NCI-H1092 (cell line): ENCODE results near the gene OPHN1.
"Not testable (repeated sequence)": the region's sequence is repeated elsewhere in the genome, so short reads cannot be mapped to it uniquely, and the experiment has no call there.

Source experiments
- DNase-seq: peaks from one replicate; lab custom pipeline; 2025; lab: John Stamatoyannopoulos, UW

OPHN1 gene

DNA sequence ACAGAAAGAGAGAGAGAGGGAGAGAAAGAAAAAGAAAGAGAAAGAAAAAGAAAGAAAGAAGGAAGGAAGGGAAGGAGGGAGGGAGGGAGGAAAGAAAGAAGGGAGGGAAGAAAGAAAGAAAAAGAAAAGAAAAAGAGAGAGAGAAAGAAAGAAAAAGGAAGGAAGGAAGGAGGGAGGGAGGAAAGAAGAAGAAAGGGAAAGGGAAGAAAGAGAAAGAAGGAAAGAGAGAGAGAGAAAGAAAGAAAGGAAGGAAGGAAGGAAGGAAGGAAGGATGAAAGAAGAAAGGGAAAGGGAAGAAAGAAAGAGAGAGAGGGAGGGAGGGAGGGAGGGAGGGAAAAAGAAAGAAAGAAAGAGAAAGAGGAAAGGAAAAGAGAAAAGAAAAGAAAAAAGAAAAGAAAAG, 10.8 kb downstream of the OPHN1 start:
- no peak for DNase-seq

DNA sequence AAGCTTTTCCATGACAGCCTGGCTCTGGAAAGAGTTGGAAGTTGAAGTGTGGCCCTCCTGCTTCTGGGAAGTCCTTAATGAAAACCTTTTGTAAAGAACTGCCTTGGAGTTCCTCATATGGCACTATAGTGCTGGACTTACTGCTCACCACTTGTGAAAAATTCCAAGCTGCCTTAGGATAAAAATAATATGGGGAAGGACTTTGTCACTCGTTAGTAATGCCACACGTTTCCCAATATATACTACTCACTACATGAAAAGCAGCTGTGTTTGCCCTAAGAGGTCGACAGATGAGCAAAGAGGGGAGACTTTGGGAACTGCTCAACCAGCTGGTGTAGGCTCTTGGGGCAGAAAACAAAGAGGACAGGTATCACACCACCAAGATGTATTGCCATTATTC, 11.7 kb downstream of the OPHN1 start:
- no peak for DNase-seq

DNA sequence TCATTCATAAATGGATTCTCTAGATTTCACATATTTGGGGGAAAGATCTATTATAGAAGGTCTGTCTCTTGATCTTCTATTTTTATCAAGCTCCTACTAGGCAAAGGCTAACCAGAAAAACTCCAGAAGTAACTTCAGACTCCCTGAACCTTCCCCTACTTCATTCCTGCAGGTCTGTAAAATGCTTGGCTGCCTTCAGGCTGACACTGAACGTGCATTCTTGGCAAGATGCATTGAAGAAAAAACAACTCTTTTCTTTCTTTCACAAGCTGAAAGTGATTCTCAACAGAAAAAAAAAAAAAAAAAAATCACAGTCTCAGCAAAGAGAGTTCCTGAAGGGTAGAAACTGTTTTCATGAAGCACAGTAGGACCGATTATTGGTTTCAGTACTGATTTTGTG, 12.7 kb downstream of the OPHN1 start:
- DNase-seq, result no peak

- no peak for DNase-seq
Measured at GRCh38 chrX:68419975-68420374, 13.3 kb downstream of the OPHN1 start.

DNA sequence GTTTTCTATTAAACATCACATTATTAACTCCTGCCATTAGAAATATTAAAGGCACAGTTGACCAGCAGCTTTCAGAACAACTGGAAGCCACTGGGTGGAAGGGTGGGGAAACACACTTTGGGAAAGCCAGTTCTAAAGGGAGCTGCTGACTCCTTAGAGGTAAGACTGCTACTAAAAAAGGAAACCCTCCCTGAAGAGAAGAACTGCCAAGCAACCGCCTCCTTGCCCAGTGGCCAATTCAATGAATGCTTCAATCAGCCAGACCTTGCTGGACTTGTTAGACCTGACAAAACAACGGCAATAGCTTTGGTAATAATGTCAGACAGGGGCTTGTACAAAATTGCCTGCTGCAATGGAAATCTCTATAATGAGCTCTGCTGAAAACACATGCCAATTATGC, 15.6 kb downstream of the OPHN1 start:
- no peak for DNase-seq

DNA sequence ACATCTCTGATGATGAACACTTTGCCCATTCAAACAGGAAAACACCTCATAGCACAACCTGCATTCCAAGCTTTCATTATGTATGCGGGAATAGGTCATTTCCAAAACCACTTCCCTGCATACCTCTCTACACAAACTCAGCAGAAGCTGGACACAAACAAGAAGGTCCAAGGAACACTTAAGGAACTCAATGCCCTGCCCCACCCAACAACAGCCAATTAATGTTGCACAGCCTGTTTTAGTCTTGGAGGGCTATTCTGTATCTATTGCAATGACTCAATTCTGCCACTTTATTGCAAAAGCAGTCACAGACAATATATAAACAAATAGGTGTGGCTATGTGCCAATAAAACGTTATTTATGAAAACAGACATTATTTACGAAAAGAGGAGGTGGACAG, 16.7 kb downstream of the OPHN1 start:
- no peak for DNase-seq

GRCh38 chrX:68415316-68415715, 18.0 kb downstream of the OPHN1 start:
- no peak for DNase-seq

DNA sequence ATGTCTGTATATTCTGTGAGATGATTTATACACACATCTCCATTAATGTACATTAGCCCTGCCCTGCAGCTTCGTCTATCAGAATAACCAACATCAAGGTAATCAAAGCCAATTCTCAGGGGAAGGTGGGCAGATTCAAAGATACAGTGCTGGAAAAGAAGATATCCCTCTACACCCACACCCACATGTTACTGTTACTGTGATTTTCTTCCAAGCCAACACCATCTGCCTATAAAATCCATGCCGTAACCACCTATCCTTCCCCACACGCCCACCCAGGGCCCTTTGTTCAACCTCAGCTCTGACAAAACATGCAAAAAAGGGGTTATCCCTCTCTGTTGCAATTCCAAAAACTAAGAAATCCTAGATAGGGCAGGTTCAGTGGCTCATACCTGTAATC, 20.0 kb downstream of the OPHN1 start:
- DNase-seq, result no peak

GRCh38 chrX:68411729-68412128, 21.6 kb downstream of the OPHN1 start:
- no peak for DNase-seq

DNA sequence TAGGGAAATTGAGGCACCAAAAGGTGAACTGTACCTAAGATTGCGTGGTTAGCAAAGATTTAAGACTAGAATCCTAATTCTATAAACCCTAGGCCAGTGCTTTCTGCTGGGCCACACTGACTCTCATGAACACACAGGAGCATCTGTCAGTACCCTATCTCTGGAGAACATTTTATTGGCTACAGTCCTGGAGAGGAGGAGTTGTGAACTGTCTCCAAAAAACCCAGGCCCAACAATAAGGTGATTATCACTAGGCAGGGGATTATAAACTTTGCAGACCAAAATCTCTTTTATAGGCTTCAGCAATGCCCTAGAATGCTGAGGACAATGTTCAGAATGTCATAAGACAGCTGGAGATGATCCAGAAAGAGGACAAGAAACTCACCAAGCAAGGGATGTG, 24.1 kb downstream of the OPHN1 start:
- no peak for DNase-seq

DNA sequence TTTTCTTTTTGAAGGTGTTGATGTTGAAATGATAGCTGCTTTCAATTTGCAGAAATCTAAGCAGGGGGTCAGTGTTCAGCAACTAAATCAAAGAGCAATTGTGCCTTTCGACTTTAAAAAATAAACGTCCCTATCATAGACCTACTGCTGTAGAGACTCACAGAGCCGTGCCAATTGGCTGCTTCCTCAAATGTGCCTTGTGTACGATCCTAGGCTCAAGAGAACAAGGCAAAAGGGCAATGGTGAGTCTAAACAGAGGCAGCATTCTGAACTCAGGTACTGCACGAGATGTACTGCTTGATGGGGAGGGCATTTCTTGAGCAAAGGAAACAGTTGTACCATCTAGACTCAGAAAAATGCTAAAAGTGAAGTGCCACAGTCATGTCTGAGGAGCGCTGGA, 29.8 kb downstream of the OPHN1 start:
- DNase-seq, result no peak

DNA sequence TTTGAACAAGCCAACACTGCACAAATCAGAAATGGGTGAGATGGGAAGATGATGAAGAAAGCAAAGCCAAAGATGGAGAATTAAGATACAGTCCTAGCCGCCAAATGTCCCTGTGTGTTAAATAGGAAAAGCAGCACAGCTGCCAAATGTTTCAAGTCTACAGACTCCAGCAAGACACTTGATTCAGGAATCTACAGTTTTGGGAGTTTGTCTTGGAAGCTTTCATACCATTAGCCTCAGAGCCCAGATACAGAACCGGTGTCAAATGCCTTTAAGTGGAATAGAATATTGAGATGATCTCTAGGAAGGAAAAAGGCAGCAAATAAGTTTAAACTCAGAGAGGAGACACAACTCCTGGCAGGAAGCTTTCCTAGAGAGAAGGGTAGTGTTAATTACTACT, 30.3 kb downstream of the OPHN1 start:
- no peak for DNase-seq

DNA sequence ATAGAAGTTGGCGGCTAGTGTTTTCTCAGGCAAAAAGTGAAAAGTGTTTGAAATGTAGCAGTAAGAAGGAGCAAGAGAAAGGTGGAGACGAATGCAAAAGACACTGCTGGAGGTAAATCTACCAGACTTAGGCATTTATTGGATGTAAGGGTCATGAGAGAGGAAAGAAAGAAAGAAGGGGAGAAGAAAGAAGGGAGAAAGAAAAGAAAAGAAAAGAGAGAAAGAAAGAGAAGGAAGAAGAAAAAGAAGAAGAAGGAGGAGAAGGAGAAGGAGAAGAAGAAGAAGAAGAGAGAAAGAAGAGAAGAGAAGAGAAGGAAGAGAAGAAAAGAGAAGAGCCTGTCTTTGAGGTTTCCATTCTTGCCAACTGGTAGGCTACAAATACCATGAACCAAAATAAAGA, 31.2 kb downstream of the OPHN1 start:
- DNase-seq, result no peak

- no peak for DNase-seq
Measured at GRCh38 chrX:68398291-68398690, 35.0 kb downstream of the OPHN1 start.

DNA sequence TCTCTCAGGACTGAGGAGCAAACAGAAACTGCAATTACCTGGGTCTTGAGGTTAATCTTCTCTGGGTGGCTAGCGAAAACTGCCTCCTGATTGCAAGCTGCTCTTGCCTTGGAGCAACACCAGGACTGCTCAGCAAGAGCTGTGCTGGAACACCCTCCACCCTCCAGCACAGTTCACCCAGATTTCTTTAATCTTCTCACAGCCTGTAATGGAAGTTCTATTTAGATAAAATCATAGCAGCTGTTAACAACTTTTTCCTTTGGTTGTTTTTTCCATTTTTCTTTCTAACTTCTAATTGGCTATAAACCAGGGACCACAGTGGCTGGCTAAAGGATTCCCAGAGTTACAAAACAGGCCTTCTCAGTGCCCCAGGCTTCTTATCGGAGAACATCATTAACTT, 36.3 kb downstream of the OPHN1 start:
- no peak for DNase-seq

- not testable (repeated sequence) for DNase-seq
Measured at GRCh38 chrX:68389419-68389960, 43.8 kb downstream of the OPHN1 start.

- no peak for DNase-seq
Measured at GRCh38 chrX:68387776-68388175, 45.5 kb downstream of the OPHN1 start.

- no peak for DNase-seq
Measured at GRCh38 chrX:68383540-68383939, 49.8 kb downstream of the OPHN1 start.

DNA sequence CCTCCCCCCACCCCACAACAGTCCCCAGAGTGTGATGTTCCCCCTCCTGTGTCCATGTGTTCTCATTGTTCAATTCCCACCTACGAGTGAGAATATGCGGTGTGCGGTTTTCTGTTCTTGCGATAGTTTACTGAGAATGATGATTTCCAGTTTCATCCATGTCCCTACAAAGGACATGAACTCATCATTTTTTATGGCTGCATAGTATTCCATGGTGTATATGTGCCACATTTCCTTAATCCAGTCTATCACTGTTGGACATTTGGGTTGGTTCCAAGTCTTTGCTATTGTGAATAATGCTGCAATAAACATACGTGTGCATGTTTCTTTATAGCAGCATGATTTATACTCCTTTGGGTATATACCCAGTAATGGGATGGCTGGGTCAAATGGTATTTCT, 55.7 kb downstream of the OPHN1 start:
- DNase-seq, result not testable (repeated sequence)

GRCh38 chrX:68376373-68376772, 56.9 kb downstream of the OPHN1 start:
- DNase-seq, result no peak

DNA sequence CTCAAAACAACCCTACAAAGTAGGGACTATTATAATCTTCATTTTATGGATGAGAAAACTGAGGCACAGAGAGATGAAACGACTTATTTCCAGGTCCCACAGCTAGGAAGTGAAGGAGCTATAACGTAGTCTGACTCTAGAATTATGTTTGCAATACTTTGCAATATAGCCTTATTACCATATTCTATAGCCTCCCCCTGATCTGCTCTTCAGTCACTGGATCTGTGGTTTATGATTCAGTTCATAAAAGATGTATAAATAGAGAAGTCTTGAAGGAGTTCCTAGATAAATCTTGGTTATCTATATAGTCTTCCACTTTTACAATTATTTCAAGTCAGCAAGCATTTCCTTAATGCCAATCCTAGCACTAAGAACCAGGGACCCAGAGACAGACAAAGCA, 57.5 kb downstream of the OPHN1 start:
- no peak for DNase-seq

DNA sequence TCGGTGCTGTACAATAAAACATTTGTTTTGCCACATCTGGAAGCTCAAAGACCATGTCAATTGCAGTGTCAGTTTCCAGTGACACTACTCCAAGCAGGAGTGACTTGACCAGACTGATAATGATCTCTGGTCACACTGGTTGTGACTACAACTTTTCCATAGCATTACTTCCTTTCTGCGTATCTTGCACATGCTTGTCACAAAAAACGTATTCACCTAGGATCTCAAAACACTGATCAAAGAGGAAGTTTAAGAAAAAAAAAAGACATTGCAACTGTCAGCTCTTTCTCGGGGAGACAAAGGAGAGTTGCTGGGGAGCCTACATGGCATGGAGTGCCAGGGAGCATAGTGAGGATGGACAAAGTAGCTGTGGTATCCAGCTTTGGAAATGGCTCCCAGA, 60.6 kb downstream of the OPHN1 start:
- DNase-seq, result no peak

- no peak for DNase-seq
Measured at GRCh38 chrX:68369559-68369958, 63.7 kb downstream of the OPHN1 start.

- no peak for DNase-seq
Measured at GRCh38 chrX:68365341-68365740, 68.0 kb downstream of the OPHN1 start.

DNA sequence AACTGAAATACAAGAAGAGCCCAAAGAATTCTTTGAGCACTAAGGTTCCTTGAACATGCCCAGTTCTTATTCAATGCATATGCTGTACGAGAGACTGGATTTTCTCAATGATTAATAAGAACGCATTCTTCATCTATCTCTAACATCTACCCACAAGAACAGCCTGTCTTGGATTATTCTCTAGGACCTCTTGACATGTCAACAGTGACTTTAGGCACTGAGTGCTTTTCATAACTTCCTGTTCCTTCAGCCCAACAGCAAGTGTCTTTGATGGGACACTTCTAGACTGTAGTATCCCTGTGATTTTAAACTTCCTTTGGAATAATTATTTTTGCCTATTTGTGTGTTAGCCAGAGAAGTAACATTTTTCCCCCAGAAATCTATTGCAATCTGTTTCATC, 69.3 kb downstream of the OPHN1 start:
- DNase-seq, result no peak
